Endodermal cell (in vitro differentiated cells): Measurements from ENCODE around the gene KCNJ14. TPM values are rescaled to one million over a fixed set of nuclear protein-coding genes. Genes with fewer than 3 reads are reported as not detected.

Experiments
- DNase-seq: peaks from one replicate; pipeline ENCODE4 v3.0.0-alpha.2; 2017
- H3K27ac ChIP-seq: 2 replicates; pipeline ENCODE4 v1.5.1; 2013; ENCODE audit warnings: mild to moderate bottlenecking, low read depth, low read length, moderate library complexity
- H3K27me3 ChIP-seq: 2 replicates; pipeline ENCODE4 v1.6.1; 2013; ENCODE audit warnings: mild to moderate bottlenecking, low read length, moderate library complexity; ENCODE audit not compliant: insufficient read depth, control insufficient read depth, poor library complexity, severe bottlenecking
- H3K36me3 ChIP-seq: 2 replicates; pipeline ENCODE4 v1.7.0; 2013; ENCODE audit warnings: mild to moderate bottlenecking, low read length, moderate library complexity; ENCODE audit not compliant: control insufficient read depth, insufficient read depth
- H3K4me1 ChIP-seq: one replicate; pipeline ENCODE4 v1.7.0; 2013; ENCODE audit warnings: low read length; ENCODE audit not compliant: control insufficient read depth, insufficient read depth
- H3K4me3 ChIP-seq: 2 replicates; pipeline ENCODE4 v1.5.1; 2013; ENCODE audit warnings: mild to moderate bottlenecking, low read length, moderate library complexity
- H3K9ac ChIP-seq: 2 replicates; pipeline ENCODE4 v1.6.1; 2013; ENCODE audit warnings: mild to moderate bottlenecking, low read length, moderate library complexity; ENCODE audit not compliant: poor library complexity, severe bottlenecking; ENCODE audit errors: extremely low read depth
- H3K9me3 ChIP-seq: 2 replicates; pipeline ENCODE4 v1.6.1; 2013; ENCODE audit warnings: mild to moderate bottlenecking, low read length, moderate library complexity; ENCODE audit not compliant: control insufficient read depth
- H3K27ac Mint-ChIP-seq: 2 replicates; pipeline ENCODE4 v1.8.0; 2020; ENCODE audit warnings: mixed read lengths
- H3K27me3 Mint-ChIP-seq: 2 replicates; pipeline ENCODE4 v1.8.0; 2021; ENCODE audit warnings: mild to moderate bottlenecking, mixed read lengths; ENCODE audit not compliant: insufficient read depth
- H3K36me3 Mint-ChIP-seq: 2 replicates; pipeline ENCODE4 v1.8.0; 2020; ENCODE audit warnings: low read depth, mixed read lengths
- H3K4me1 Mint-ChIP-seq: 2 replicates; pipeline ENCODE4 v1.8.0; 2020; ENCODE audit warnings: mixed read lengths
- H3K4me3 Mint-ChIP-seq: 2 replicates; pipeline ENCODE4 v1.8.0; 2020; ENCODE audit warnings: mild to moderate bottlenecking, moderate library complexity, mixed read lengths
- H3K9me3 Mint-ChIP-seq: 2 replicates; pipeline ENCODE4 v1.8.0; 2020; ENCODE audit warnings: mild to moderate bottlenecking, mixed read lengths
- CTCF ChIP-seq: fragments of 200-600 bp; sonication (generic); conservative IDR thresholded peaks from 2 replicates; pipeline ENCODE4 v1.5.0; 2021; ENCODE audit warnings: antibody characterized with exemption, mild to moderate bottlenecking
- WGBS, 2 experiments: methylation state at CpG; one replicate each; pipeline versions ENCODE4 v1.1.5 to v1.1.7; 2013; ENCODE audit warnings: missing lambda C conversion rate in 2 of 2, mixed read lengths in 1 of 2; ENCODE audit not compliant: insufficient coverage in 1 of 2, insufficient read length in 1 of 2; 5-methylcytosine and 5-hydroxymethylcytosine counted together
- total RNA-seq, 2 donors: library from RNA; stranded (reverse); fragmentation: NEBNext Ultra II Directional in 1 of 2; extraction: Animal tissue kit (Norgen Biotek cat#: 25700) in 1 of 2; gene quantifications; 2 replicates in 1 of 2; 3 replicates in 1 of 2; pipeline ENCODE4 v1.2.1, GENCODE V29; 2021

The KCNJ14 gene
- total RNA-seq, 2 donors from 2014 or later, result 0.73 to 1.1 TPM

GRCh38 chr19:48469289-48469881 lies 14.0 kb downstream of the KCNJ14 start, which contains the start of gene CYTH2:
TSS of gene CYTH2 (plus strand) at chr19:48469369. CDS start at chr19:48469508, 139 bp downstream.
- Histone ChIP-seq H3K9ac (peak within 1 kb of the TSS; percentile 99), H3K27me3 (no peaks in the 10 kb centered on the region), H3K27ac (peak within 1 kb of the TSS; percentile 99), H3K4me1 (peaks cover 4% of the 10 kb centered on the region), H3K4me3 (peak within 1 kb of the TSS; percentile 94), H3K36me3 (peaks cover 44% of the 10 kb centered on the region), H3K9me3 (no peaks in the 10 kb centered on the region)
- Mint-ChIP-seq H3K36me3 (peaks cover 36% of the 10 kb centered on the region), H3K9me3 (no peaks in the 10 kb centered on the region), H3K27me3 (peaks cover 14% of the 10 kb centered on the region), H3K4me3 (peak within 1 kb of the TSS; percentile 74), H3K27ac (peak within 1 kb of the TSS; percentile 97), H3K4me1 (no peaks in the 10 kb centered on the region)
- 0 to 1% methylated on average over 15 to 57 of the region's 66 CpGs for WGBS, 2 experiments
- no peak for TF ChIP-seq CTCF
- peak; percentile 93 for DNase-seq

GRCh38 chr19:48469934-48470680 lies 14.7 kb downstream of the KCNJ14 start:
- Histone ChIP-seq H3K36me3 (peaks cover 51% of the 10 kb centered on the region), H3K9me3 (no peaks in the 10 kb centered on the region), H3K9ac (peak overlapping the region; percentile 99), H3K27me3 (no peaks in the 10 kb centered on the region), H3K4me1 (peaks cover 4% of the 10 kb centered on the region), H3K27ac (no peak overlapping the region), H3K4me3 (peak overlapping the region; percentile 94)
- DNase-seq, result no peak
- peaks cover 42% of the 10 kb centered on the region for H3K36me3 Mint-ChIP-seq
- TF ChIP-seq CTCF, result no peak
- H3K27me3 Mint-ChIP-seq, result peaks cover 7% of the 10 kb centered on the region
- H3K4me1 Mint-ChIP-seq, result no peaks in the 10 kb centered on the region
- H3K4me3 Mint-ChIP-seq, result peak overlapping the region; percentile 74
- WGBS, 2 experiments, result 70 to 72% methylated on average over 14 to 19 of the region's 20 CpGs
- no peaks in the 10 kb centered on the region for H3K9me3 Mint-ChIP-seq
- H3K27ac Mint-ChIP-seq, result peak overlapping the region; percentile 68

GRCh38 chr19:48470856-48471255 lies 15.5 kb downstream of the KCNJ14 start:
- DNase-seq, result no peak
- Histone ChIP-seq H3K27me3 (no peaks in the 10 kb centered on the region), H3K4me3 (peak overlapping the region; percentile 94), H3K36me3 (peaks cover 58% of the 10 kb centered on the region), H3K9me3 (no peaks in the 10 kb centered on the region), H3K9ac (no peak overlapping the region), H3K4me1 (peaks cover 4% of the 10 kb centered on the region), H3K27ac (no peak overlapping the region)
- Mint-ChIP-seq H3K4me3 (peak overlapping the region; percentile 74), H3K27ac (peak overlapping the region; percentile 24), H3K27me3 (peaks cover 3% of the 10 kb centered on the region), H3K4me1 (no peaks in the 10 kb centered on the region), H3K9me3 (no peaks in the 10 kb centered on the region), H3K36me3 (peaks cover 50% of the 10 kb centered on the region)
- 95 to 98% methylated on average over 5 to 10 of the region's 10 CpGs for WGBS, 2 experiments
- no peak for TF ChIP-seq CTCF
